ENCODE measurements around the gene RGS12. TPM values are rescaled to one million over a fixed set of nuclear protein-coding genes. Genes with fewer than 3 reads are reported as not detected.

RGS12 gene
- total and polyA plus RNA-seq, 2 of the 8 experiments (the other 6 are each of a cell fraction or from before 2014, with no cell fraction given), result 6.0 to 16.4 TPM

DNA sequence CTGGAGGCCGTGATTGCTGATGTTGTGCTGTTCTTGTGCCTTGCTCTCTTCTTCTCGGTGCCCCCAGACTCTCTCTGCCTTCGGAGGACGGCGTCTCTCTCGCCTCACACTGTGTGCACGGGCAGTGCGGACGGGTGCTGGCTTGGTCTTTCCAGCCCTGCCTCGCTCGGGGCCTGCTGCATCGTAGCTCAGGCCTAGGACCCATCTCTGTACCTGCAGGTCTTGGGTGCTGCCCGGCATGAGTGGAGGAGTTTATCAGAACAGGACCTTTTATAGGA, 18.2 kb downstream of the RGS12 start (continued):
- TF ChIP-seq, protein P1, sequence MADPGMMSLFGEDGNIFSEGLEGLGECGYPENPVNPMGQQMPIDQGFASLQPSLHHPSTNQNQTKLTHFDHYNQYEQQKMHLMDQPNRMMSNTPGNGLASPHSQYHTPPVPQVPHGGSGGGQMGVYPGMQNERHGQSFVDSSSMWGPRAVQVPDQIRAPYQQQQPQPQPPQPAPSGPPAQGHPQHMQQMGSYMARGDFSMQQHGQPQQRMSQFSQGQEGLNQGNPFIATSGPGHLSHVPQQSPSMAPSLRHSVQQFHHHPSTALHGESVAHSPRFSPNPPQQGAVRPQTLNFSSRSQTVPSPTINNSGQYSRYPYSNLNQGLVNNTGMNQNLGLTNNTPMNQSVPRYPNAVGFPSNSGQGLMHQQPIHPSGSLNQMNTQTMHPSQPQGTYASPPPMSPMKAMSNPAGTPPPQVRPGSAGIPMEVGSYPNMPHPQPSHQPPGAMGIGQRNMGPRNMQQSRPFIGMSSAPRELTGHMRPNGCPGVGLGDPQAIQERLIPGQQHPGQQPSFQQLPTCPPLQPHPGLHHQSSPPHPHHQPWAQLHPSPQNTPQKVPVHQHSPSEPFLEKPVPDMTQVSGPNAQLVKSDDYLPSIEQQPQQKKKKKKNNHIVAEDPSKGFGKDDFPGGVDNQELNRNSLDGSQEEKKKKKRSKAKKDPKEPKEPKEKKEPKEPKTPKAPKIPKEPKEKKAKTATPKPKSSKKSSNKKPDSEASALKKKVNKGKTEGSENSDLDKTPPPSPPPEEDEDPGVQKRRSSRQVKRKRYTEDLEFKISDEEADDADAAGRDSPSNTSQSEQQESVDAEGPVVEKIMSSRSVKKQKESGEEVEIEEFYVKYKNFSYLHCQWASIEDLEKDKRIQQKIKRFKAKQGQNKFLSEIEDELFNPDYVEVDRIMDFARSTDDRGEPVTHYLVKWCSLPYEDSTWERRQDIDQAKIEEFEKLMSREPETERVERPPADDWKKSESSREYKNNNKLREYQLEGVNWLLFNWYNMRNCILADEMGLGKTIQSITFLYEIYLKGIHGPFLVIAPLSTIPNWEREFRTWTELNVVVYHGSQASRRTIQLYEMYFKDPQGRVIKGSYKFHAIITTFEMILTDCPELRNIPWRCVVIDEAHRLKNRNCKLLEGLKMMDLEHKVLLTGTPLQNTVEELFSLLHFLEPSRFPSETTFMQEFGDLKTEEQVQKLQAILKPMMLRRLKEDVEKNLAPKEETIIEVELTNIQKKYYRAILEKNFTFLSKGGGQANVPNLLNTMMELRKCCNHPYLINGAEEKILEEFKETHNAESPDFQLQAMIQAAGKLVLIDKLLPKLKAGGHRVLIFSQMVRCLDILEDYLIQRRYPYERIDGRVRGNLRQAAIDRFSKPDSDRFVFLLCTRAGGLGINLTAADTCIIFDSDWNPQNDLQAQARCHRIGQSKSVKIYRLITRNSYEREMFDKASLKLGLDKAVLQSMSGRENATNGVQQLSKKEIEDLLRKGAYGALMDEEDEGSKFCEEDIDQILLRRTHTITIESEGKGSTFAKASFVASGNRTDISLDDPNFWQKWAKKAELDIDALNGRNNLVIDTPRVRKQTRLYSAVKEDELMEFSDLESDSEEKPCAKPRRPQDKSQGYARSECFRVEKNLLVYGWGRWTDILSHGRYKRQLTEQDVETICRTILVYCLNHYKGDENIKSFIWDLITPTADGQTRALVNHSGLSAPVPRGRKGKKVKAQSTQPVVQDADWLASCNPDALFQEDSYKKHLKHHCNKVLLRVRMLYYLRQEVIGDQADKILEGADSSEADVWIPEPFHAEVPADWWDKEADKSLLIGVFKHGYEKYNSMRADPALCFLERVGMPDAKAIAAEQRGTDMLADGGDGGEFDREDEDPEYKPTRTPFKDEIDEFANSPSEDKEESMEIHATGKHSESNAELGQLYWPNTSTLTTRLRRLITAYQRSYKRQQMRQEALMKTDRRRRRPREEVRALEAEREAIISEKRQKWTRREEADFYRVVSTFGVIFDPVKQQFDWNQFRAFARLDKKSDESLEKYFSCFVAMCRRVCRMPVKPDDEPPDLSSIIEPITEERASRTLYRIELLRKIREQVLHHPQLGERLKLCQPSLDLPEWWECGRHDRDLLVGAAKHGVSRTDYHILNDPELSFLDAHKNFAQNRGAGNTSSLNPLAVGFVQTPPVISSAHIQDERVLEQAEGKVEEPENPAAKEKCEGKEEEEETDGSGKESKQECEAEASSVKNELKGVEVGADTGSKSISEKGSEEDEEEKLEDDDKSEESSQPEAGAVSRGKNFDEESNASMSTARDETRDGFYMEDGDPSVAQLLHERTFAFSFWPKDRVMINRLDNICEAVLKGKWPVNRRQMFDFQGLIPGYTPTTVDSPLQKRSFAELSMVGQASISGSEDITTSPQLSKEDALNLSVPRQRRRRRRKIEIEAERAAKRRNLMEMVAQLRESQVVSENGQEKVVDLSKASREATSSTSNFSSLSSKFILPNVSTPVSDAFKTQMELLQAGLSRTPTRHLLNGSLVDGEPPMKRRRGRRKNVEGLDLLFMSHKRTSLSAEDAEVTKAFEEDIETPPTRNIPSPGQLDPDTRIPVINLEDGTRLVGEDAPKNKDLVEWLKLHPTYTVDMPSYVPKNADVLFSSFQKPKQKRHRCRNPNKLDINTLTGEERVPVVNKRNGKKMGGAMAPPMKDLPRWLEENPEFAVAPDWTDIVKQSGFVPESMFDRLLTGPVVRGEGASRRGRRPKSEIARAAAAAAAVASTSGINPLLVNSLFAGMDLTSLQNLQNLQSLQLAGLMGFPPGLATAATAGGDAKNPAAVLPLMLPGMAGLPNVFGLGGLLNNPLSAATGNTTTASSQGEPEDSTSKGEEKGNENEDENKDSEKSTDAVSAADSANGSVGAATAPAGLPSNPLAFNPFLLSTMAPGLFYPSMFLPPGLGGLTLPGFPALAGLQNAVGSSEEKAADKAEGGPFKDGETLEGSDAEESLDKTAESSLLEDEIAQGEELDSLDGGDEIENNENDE (IDR thresholded peaks at IDR 0.05; ENCODE audit: insufficient replicate concordance, low read length), result no peak
- TF ChIP-seq ASH2L (IDR thresholded peaks at IDR 0.05; ENCODE audit: low read length) (no peak), KDM1A (IDR thresholded peaks at IDR 0.05; ENCODE audit: borderline replicate concordance, low read length) (no peak), EP300 (IDR thresholded peaks at IDR 0.05; ENCODE audit: borderline replicate concordance in 1 of 2, low read depth in 2 of 2, low read length in 2 of 2) (no peak), NRF1 (IDR thresholded peaks at IDR 0.05; ENCODE audit: low read depth, low read length) (no peak), POU5F1 (IDR thresholded peaks at IDR 0.05; ENCODE audit: low read depth, low read length) (no peak), KDM5A (IDR thresholded peaks at IDR 0.05; ENCODE audit: low read length) (no peak)

Data from H1 (cell line).